Gastrocnemius medialis (tissue), 4 donors: ENCODE results near the gene JAML.

ENCODE experiments used
- POLR2A ChIP-seq, 2 donors: fragments of 450-650 bp; IDR thresholded peaks; one replicate each; pipeline ENCODE4 v1.6.1; 2017; ENCODE audit warnings: antibody characterized with exemption in 2 of 2, mild to moderate bottlenecking in 2 of 2, moderate library complexity in 2 of 2
- TF ChIP-seq, protein P1 (sequence below), 5 experiments: fragments of 450-650 bp in 3 of 5; fragments of 200-600 bp in 2 of 5; sonication (generic) in 2 of 5; IDR thresholded peaks in 4 of 5; conservative IDR thresholded peaks in 1 of 5; 1 replicate in 4 of 5; 2 replicates in 1 of 5; pipeline ENCODE4 v1.5.1; 2016 to 2019; ENCODE audit warnings: antibody characterized with exemption in 5 of 5, mild to moderate bottlenecking in 3 of 5, moderate library complexity in 3 of 5

DNA sequence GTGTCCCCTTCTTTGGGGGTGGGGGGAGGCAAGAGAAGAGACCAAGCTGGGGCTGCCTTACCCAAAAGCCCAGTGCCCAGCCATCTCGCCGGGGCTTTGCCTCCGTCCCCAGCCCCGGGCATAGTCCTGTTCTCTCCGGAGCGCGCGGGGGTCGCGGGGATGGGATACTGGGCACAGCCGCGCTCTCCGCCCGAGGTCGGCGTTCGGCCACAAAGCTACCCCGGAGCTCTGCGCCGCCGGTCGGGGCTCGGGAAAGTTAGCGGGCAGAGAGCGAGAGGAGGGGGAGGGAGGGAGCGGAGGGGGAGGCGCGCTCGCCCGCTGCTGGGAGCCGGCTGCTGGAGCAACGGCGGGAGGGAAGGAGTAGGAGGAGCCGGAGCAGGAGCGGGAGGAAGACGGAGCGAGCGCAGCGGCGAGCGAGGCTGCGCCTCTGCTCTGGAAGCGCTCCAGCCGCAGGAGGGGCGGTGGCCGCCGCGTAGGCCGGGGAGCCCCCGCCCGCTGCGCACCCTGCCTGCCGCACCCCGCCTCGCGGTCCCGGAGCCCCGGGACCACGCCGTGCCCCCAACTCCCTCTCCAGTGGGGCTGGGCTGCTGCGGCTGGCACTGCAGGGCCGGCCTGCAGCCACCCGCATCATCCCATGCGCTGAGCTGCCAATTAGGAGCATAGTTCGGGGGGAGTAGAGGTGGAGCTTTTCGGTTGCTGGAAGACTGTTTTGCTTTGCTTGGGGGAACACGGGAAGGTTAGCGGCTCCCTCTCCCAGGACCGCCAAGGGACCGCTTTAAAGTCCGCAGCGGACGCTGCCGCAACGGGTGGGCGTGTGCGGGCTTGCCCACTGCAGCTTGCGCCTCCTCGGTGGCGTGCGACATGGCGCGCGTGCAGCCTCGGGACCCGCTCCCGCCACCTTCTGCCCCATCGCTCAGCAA is 72.0 kb downstream of the JAML start, which contains the start of gene SCN4B:
- TF ChIP-seq, protein P1, sequence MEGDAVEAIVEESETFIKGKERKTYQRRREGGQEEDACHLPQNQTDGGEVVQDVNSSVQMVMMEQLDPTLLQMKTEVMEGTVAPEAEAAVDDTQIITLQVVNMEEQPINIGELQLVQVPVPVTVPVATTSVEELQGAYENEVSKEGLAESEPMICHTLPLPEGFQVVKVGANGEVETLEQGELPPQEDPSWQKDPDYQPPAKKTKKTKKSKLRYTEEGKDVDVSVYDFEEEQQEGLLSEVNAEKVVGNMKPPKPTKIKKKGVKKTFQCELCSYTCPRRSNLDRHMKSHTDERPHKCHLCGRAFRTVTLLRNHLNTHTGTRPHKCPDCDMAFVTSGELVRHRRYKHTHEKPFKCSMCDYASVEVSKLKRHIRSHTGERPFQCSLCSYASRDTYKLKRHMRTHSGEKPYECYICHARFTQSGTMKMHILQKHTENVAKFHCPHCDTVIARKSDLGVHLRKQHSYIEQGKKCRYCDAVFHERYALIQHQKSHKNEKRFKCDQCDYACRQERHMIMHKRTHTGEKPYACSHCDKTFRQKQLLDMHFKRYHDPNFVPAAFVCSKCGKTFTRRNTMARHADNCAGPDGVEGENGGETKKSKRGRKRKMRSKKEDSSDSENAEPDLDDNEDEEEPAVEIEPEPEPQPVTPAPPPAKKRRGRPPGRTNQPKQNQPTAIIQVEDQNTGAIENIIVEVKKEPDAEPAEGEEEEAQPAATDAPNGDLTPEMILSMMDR (IDR thresholded peaks at IDR 0.05 in 4 of 5, conservative IDR thresholded peaks at IDR 0.05 in 1 of 5) = no peak
- TF ChIP-seq POLR2A (IDR thresholded peaks at IDR 0.05) = no peak
